GM06990 (cell line): Measurements from ENCODE around the gene METTL21A.
"Not testable (repeated sequence)": the region's sequence is repeated elsewhere in the genome, so short reads cannot be mapped to it uniquely, and the experiment has no call there.

Experiments
- DNase-seq: peaks from one replicate; pipeline ENCODE4 v3.0.0-alpha.2; 2011; ENCODE audit not compliant: insufficient read length; ENCODE audit errors: extremely low read depth
- H3K27me3 ChIP-seq: replicated peaks from 2 replicates; pipeline ENCODE4 v1.6.0; 2011; ENCODE audit warnings: low read length; ENCODE audit not compliant: control insufficient read depth, insufficient read depth
- H3K36me3 ChIP-seq: 2 replicates; pipeline ENCODE4 v1.5.1; 2011; ENCODE audit warnings: low read length; ENCODE audit not compliant: control insufficient read depth, insufficient read depth
- H3K4me3 ChIP-seq: replicated peaks from 2 replicates; pipeline ENCODE4 v1.5.1; 2011; ENCODE audit warnings: low read depth, mild to moderate bottlenecking, control low read depth, low read length
- TF ChIP-seq, protein P1 (sequence below): IDR thresholded peaks from 2 replicates; pipeline ENCODE4 v1.5.1; 2011; ENCODE audit warnings: low read length, control low read depth, mild to moderate bottlenecking, inconsistent platforms; ENCODE audit not compliant: insufficient read depth, poor library complexity, severe bottlenecking

The METTL21A gene

DNA sequence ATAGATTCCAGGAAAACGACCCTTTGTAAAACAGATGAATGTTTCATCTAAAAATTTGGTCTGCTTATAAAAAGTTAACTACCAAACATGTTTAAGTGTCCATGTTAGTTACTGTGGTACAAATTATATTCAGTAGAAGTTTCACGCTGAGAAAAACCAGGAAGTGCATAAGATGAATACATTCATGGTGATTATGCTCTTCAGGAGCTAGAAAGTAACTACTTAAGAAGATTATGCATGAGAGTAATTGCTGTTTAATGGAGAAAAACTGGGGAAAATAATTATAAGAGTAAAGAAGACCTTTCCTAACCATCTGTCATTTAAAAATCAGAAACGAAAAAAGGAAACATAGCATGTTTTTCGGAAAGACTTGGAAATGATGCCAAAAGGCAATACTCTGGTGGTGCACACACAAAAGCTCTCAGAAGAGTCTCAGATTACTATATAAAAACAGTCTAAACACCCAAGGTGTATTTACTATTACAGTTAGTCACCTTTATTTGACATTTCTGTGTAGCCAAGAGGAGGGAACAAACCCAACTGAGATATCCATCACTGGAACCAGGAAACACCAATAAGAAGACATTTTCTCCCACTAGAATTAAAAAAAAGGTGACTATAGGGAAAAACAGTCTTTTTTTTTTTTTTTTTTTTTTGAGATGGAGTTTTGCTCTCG is 38.8 kb upstream of the METTL21A start:
- Histone ChIP-seq H3K36me3 (no peaks in the 10 kb centered on the region), H3K27me3 (no peaks in the 10 kb centered on the region), H3K4me3 (no peak overlapping the region)
- TF ChIP-seq, protein P1, sequence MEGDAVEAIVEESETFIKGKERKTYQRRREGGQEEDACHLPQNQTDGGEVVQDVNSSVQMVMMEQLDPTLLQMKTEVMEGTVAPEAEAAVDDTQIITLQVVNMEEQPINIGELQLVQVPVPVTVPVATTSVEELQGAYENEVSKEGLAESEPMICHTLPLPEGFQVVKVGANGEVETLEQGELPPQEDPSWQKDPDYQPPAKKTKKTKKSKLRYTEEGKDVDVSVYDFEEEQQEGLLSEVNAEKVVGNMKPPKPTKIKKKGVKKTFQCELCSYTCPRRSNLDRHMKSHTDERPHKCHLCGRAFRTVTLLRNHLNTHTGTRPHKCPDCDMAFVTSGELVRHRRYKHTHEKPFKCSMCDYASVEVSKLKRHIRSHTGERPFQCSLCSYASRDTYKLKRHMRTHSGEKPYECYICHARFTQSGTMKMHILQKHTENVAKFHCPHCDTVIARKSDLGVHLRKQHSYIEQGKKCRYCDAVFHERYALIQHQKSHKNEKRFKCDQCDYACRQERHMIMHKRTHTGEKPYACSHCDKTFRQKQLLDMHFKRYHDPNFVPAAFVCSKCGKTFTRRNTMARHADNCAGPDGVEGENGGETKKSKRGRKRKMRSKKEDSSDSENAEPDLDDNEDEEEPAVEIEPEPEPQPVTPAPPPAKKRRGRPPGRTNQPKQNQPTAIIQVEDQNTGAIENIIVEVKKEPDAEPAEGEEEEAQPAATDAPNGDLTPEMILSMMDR = no peak
- DNase-seq = no peak

DNA sequence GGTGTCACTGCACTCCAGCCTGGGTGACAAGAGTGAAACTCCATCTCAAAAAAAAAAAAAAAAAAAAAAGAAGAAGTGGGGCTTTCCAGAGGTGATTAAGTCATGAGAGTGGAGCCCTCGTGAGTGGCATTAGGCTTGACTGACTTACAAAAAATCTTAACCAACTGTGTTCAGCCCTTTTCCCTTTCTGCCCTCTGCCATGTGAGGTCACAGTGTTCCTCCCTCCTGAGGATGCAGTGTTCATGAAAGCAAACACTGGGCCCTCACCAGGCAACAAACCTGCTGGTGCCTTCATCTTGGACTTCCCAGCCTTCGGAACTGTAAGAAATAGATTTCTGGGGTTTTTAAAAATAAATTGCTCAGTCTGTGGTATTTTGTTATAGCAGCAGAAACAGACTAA is 37.0 kb upstream of the METTL21A start:
- Histone ChIP-seq H3K27me3 (no peaks in the 10 kb centered on the region), H3K4me3 (no peak overlapping the region), H3K36me3 (no peaks in the 10 kb centered on the region)
- DNase-seq = peak; percentile 56
- TF ChIP-seq, protein P1 = no peak

GRCh38 chr2:207660994-207661393 is 35.8 kb upstream of the METTL21A start:
- Histone ChIP-seq H3K27me3 (no peaks in the 10 kb centered on the region), H3K36me3 (no peaks in the 10 kb centered on the region), H3K4me3 (no peak overlapping the region)
- no peak for DNase-seq
- TF ChIP-seq, protein P1 = no peak

DNA sequence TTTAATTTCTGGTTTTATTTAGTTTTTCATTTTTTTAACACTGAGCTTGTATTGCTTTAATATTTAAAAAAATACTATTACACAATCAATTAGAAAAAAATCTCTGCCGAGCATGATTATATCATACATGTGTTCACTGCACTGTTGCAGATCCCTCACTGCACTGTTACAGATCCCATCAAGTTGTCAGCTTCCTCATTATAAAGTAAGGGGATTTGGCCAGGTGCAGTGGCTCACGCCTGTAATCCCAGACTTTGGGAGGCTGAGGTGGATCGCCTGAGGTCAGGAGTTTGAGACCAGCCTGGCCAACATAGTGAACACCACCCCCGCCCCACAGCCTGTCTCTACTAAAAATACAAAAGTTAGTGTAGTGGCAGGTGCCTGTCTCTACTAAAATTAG is 33.0 kb upstream of the METTL21A start:
- TF ChIP-seq, protein P1 = no peak
- Histone ChIP-seq H3K27me3 (no peaks in the 10 kb centered on the region), H3K4me3 (no peak overlapping the region), H3K36me3 (no peaks in the 10 kb centered on the region)
- DNase-seq = no peak

- Histone ChIP-seq H3K4me3 (no peak overlapping the region), H3K27me3 (no peaks in the 10 kb centered on the region), H3K36me3 (no peaks in the 10 kb centered on the region)
- TF ChIP-seq, protein P1 = no peak
- no peak for DNase-seq
Measured at GRCh38 chr2:207655000-207655399, 29.8 kb upstream of the METTL21A start.

DNA sequence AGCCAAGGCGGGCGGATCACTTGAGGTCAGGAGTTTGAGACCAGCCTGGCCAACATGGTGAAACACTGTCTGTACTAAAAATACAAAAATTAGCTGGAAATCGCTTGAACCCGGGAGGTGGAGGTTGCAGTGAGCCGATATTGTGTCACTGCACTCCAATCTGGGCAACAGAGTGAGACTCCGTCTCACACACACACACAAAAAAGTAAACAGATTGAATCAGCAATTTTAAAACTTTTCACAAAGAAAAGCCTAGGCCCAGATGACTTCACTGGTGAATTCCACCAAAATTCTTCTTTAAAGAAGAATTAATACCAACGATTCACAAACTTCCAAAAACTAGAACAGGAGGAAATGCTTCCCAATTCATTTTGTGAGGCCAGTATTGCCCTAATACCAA is 21.4 kb upstream of the METTL21A start:
- not testable (repeated sequence) for H3K4me3 ChIP-seq, H3K27me3 ChIP-seq, H3K36me3 ChIP-seq, DNase-seq
